Placental epithelial cell (primary cell): ENCODE data around the gene PCDHA10. TPM values are rescaled to one million over a fixed set of nuclear protein-coding genes. Genes with fewer than 3 reads are reported as not detected.

Source experiments
- total RNA-seq: library from RNA; depleted of rRNA; stranded (reverse); fragments of >200 nt; gene quantifications from 2 replicates; pipeline ENCODE4 v1.2.3, GENCODE V29; 2012

PCDHA10 gene
- total RNA-seq, 1 donor, result 0.39 TPM

Other genes with a start within 250 kb of the PCDHA10 start
- 0.33 TPM in 1 of 2 replicates, not detected in the other for gene CD14, start 222.7 kb upstream of the PCDHA10 start, total RNA-seq
- 7.8 and 9.0 TPM in 2 replicates for gene TMCO6, start 216.4 kb upstream of the PCDHA10 start, total RNA-seq
- gene NDUFA2, start 208.3 kb upstream of the PCDHA10 start, total RNA-seq, result 28.8 and 44.4 TPM in 2 replicates
- gene IK, start 208.1 kb upstream of the PCDHA10 start, total RNA-seq, result 76.9 and 102 TPM in 2 replicates
- 31.0 and 37.1 TPM in 2 replicates for gene WDR55, start 191.0 kb upstream of the PCDHA10 start, total RNA-seq
- gene DND1, start 182.3 kb upstream of the PCDHA10 start, total RNA-seq, result 0.76 and 0.79 TPM in 2 replicates
- gene HARS1, start 164.5 kb upstream of the PCDHA10 start, total RNA-seq, result 45.1 and 53.8 TPM in 2 replicates
- 38.0 and 47.9 TPM in 2 replicates for gene HARS2, start 164.4 kb upstream of the PCDHA10 start, total RNA-seq
- 26.1 and 40.8 TPM in 2 replicates for gene ZMAT2, start 155.4 kb upstream of the PCDHA10 start, total RNA-seq
- not detected in 2 replicates for gene PCDHA1, start 69.8 kb upstream of the PCDHA10 start, total RNA-seq
- under 0.01 TPM in 1 of 2 replicates, not detected in the other for gene PCDHA2, start 61.0 kb upstream of the PCDHA10 start, total RNA-seq
- gene PCDHA3, start 54.8 kb upstream of the PCDHA10 start, total RNA-seq, result 0.11 and 0.39 TPM in 2 replicates
- gene PCDHA4, start 48.8 kb upstream of the PCDHA10 start, total RNA-seq, result 0.79 and 0.87 TPM in 2 replicates
- under 0.01 and 0.11 TPM in 2 replicates for gene PCDHA5, start 34.3 kb upstream of the PCDHA10 start, total RNA-seq
- 0.22 and 0.39 TPM in 2 replicates for gene PCDHA6, start 27.9 kb upstream of the PCDHA10 start, total RNA-seq
- gene PCDHA7, start 21.6 kb upstream of the PCDHA10 start, total RNA-seq, result 0.54 and 1.2 TPM in 2 replicates
- 0.11 and 0.39 TPM in 2 replicates for gene PCDHA8, start 14.7 kb upstream of the PCDHA10 start, total RNA-seq
- gene PCDHA9, start 7.5 kb upstream of the PCDHA10 start, total RNA-seq, result under 0.01 TPM in 2 replicates
- gene PCDHA11, start 13.1 kb downstream of the PCDHA10 start, total RNA-seq, result under 0.01 and 0.11 TPM in 2 replicates
- under 0.01 and 0.11 TPM in 2 replicates for gene PCDHA12, start 19.4 kb downstream of the PCDHA10 start, total RNA-seq
- 0.11 and 0.39 TPM in 2 replicates for gene PCDHA13, start 26.2 kb downstream of the PCDHA10 start, total RNA-seq
- 0.39 TPM in 1 of 2 replicates, not detected in the other for gene PCDHAC1, start 70.4 kb downstream of the PCDHA10 start, total RNA-seq
- gene PCDHAC2, start 110.6 kb downstream of the PCDHA10 start, total RNA-seq, result 0.39 TPM in 1 of 2 replicates, not detected in the other
- gene PCDHB1, start 195.5 kb downstream of the PCDHA10 start, total RNA-seq, result not detected in 2 replicates
- gene PCDHB2, start 238.7 kb downstream of the PCDHA10 start, total RNA-seq, result 0.39 and 1.2 TPM in 2 replicates
- gene PCDHB3, start 244.6 kb downstream of the PCDHA10 start, total RNA-seq, result 0.11 and 0.39 TPM in 2 replicates